Left colon (tissue), 2 donors: Measurements from ENCODE around the gene ITPKC. TPM values are rescaled to one million over a fixed set of nuclear protein-coding genes. Genes with fewer than 3 reads are reported as not detected.
"Not testable (repeated sequence)": the region's sequence is repeated elsewhere in the genome, so short reads cannot be mapped to it uniquely, and the experiment has no call there.

Source experiments
- ATAC-seq: fragments of 200-7000 bp; cut with Tn5 transposase; one replicate; pipeline ENCODE4 v1.9.1; 2020; ENCODE audit warnings: mild to moderate bottlenecking, moderate library complexity
- DNase-seq, 2 donors: peaks; one replicate each; pipeline ENCODE4 v3.0.0-alpha.2; 2020
- intact Hi-C, 2 donors: fragments of 100-400 bp; cut with DNase I in 1 of 2; cut with micrococcal nuclease in 1 of 2; formaldehyde crosslinking; loops; one replicate each; pipeline versions ENCODE4 v1.11.2 to v1.14.0; 2022; cut with DNase I, micrococcal nuclease
- total RNA-seq, 2 donors: library from RNA; stranded (reverse); fragmentation: NEBNext Ultra II Directional; extraction: Animal tissue kit (Norgen Biotek cat#: 25700); gene quantifications; one replicate each; pipeline ENCODE4 v1.2.1, GENCODE V29; 2021
- donor health status: DM: no; HTN: no; CAD: no.
- donor health status: DM: yes; HTN: yes; CAD: no.

The ITPKC gene
- total RNA-seq, 2 donors from 2014 or later: 24.3 to 24.5 TPM

GRCh38 chr19:40750874-40751537 is 34.1 kb downstream of the ITPKC start, which contains the start of gene SNRPA:
SNRPA (plus strand) TSS chr19:40751203; CDS start chr19:40751409, 206 bp downstream.
- ATAC-seq: peak; percentile 74
- intact Hi-C loops: no loop called here
- peak; percentile 98 for DNase-seq

GRCh38 chr19:40752257-40752781 is 35.4 kb downstream of the ITPKC start:
- DNase-seq (no peak), ATAC-seq (no peak)
- intact Hi-C loops: no loop called here

- DNase-seq (peak; percentile 67 to 79), ATAC-seq (peak; percentile 50)
- intact Hi-C loops: no loop called here
Measured at GRCh38 chr19:40754611-40755247, 37.8 kb downstream of the ITPKC start.

GRCh38 chr19:40755248-40755624 is 38.3 kb downstream of the ITPKC start:
- ATAC-seq: no peak
- DNase-seq: no peak
- intact Hi-C loops: no loop called here

GRCh38 chr19:40755791-40756190 is 38.9 kb downstream of the ITPKC start:
- intact Hi-C loops: no loop called here
- ATAC-seq: no peak
- DNase-seq: no peak

- ATAC-seq (no peak), DNase-seq (no peak)
- intact Hi-C loops: no loop called here
Measured at GRCh38 chr19:40756502-40757110, 39.7 kb downstream of the ITPKC start.

DNA sequence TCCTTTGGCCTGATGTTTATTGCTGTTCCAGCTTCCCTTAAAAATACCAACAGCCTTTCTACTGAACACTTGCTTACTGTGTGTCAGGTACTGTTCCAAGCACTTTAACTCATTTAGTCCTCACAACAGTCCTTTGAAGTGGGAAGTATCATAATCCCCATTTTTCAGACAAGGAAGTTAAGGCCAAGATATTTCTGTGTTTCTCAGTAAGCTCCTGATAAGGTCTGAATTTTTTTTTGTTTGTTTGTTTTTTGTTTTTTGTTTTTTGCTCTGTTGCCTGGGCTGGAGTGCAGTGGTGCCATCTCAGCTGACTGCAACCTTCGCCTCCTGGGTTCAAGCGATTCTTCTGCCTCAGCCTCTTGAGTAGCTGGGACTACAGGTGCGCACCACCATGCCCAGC is 41.6 kb downstream of the ITPKC start:
- intact Hi-C loops: no loop called here
- DNase-seq (no peak), ATAC-seq (no peak)

GRCh38 chr19:40759352-40759751 is 42.4 kb downstream of the ITPKC start:
- ATAC-seq (no peak), DNase-seq (no peak)
- intact Hi-C loops: no loop called here

DNA sequence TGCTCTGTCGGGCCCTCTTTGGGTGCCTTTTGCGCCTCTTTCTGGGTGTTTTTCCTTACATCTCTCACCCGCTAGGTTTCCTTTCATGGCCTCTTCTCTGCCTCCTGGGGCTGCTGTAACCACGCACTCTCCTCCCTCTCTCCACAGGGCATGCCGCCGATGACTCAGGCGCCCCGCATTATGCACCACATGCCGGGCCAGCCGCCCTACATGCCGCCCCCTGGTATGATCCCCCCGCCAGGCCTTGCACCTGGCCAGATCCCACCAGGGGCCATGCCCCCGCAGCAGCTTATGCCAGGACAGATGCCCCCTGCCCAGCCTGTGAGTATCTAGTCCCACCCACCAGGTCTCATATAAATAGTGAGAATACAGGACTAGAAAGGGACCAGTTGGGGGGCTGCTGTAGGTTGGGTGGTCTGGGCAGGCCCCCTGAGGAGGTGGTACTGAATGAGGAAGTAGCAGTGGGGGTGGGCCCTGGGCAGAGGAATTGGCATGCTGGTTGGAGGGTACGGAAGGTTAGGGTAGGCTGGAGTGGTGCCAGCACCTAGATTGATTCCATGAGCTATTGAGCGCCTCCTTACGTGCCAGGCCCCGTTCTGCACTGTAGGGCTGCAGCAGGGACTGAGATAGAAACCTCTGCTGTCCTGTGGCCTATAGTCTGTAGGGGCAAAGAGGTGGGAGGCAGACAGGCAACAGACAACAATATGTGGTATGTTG is 46.0 kb downstream of the ITPKC start:
- intact Hi-C loops: no loop called here

DNA sequence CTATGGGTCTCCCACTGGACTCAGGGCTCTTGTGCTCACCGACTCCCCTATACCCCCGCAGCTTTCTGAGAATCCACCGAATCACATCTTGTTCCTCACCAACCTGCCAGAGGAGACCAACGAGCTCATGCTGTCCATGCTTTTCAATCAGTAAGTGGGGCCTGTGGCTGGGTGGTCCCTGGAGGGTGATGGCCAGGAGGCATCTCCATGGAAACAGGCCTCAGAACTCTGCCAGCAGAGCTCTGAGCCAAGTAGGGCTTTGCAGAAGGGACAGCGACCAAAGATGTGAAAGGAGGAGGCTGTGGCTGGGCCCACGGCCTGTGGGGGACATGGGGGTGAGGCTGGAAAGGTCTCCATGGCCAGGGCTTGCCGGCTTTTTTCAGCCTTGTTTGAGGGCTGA is 46.6 kb downstream of the ITPKC start:
- DNase-seq (no peak), ATAC-seq (no peak)
- intact Hi-C loops: no loop called here

More for the DNA sequence above, 46.0 kb downstream of the ITPKC start:
- DNase-seq (no peak), ATAC-seq (no peak)

DNA sequence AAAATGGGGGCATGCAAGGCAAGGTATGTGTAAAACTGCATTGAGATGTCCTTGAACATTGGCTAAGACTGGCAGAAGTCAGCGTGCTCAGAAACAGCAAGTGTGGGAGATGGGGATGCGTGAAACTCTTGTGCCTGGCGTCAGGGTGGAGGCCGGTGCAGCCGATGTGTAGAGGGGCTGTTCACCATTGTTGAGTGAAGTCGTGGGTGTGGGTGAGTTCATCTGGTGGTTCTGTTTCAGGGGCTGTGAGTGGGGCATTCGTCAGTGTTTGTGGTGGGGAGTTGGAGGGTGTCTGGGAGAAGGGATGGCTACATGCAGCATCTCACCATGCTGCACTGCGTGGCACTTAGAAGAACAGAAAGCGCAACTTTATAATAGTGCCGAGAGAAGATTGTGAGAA is 47.1 kb downstream of the ITPKC start:
- no peak for ATAC-seq
- intact Hi-C loops: no loop called here
- no peak for DNase-seq

- ATAC-seq, intact Hi-C loops, DNase-seq: not testable (repeated sequence)
Measured at GRCh38 chr19:40766385-40766784, 49.5 kb downstream of the ITPKC start.

GRCh38 chr19:40768869-40769268 is 52.0 kb downstream of the ITPKC start:
- DNase-seq (no peak), ATAC-seq (no peak)
- intact Hi-C loops: no loop called here

GRCh38 chr19:40771101-40771862 is 54.4 kb downstream of the ITPKC start:
- DNase-seq, intact Hi-C loops: not testable (repeated sequence)
- peak; percentile 50 for ATAC-seq

DNA sequence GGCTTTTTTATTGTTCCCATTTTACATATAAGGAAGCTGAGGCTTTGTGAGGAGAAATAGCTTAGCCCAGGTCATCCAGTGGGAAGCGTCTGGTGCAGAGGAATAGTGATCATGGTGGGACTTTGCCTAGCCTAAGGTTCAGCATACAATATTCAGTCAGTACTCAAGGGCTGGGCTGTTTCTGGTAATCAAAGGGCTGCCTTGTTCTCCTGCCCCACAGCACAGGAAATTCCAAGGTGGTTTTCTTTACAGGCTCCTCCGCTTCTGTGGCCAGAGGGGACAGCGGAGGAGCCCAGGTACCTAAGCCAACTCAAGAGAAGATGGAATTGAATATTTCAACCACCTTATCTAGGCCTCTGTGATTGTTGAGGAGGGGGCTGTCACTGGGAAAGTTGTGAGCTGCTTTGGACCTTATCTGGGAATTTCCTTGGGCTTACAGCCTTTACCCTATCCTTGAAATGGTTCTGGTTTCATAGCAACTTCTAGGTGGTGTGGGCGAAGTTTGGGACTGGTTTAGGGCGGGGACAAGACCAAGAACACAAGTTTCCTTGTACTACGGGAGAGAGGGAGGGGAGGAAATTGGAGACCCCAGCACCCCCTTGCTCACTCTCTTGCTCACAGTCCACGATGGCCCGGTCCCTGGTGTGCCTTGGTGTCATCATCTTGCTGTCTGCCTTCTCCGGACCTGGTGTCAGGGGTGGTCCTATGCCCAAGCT is 58.2 kb downstream of the ITPKC start, which contains the start of gene MIA:
Gene MIA (plus strand): TSS at position 606 of the 716 bp plus-strand sequence. CDS start 22 bp downstream, at position 628.
- intact Hi-C loops: no loop called here
- no peak for ATAC-seq
- no peak for DNase-seq

DNA sequence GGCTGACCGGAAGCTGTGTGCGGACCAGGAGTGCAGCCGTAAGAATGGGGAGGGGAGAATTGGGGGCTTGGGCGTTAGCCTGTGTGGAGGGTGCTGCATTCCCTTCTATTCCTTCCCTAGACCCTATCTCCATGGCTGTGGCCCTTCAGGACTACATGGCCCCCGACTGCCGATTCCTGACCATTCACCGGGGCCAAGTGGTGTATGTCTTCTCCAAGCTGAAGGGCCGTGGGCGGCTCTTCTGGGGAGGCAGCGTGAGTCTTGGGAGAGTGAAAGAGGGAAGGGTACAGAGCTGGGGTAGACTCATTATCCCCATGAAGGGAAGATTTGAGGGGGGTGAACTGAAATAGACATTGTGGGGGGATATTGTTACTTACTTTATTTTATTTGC is 58.7 kb downstream of the ITPKC start:
- intact Hi-C loops: no loop called here
- DNase-seq (no peak), ATAC-seq (no peak)

DNA sequence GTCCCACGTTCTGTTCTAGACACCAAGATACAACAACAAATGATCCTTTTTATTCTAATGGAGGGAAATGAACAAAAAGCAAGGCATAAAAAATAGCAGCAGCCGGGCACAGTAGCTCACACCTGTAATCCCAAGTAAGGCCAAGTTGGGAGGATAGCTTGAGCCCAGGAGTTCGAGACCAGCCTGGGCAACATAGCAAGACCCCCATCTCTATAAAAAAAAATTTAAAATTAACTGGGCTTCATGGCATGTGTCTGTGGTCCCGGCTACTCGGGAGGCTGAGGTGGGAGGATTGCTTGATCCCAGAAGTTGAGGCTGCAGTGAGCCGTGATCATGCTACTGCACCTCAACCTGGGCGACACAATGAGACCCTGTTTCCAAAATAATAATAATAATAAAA is 59.5 kb downstream of the ITPKC start:
- DNase-seq (no peak), ATAC-seq (no peak)
- intact Hi-C loops: no loop called here
